Pulmonary artery endothelial cell (primary cell): ENCODE measurements around the gene XCL1. TPM values are rescaled to one million over a fixed set of nuclear protein-coding genes. Genes with fewer than 3 reads are reported as not detected.
"Not testable (repeated sequence)": the region's sequence is repeated elsewhere in the genome, so short reads cannot be mapped to it uniquely, and the experiment has no call there.

Experiments used
- DNase-seq: peaks from one replicate; pipeline ENCODE4 v3.0.0-alpha.2; 2011; ENCODE audit warnings: low read depth, low spot score
- total RNA-seq: library from RNA; depleted of rRNA; stranded (reverse); fragments of >200 nt; gene quantifications from 2 replicates; pipeline ENCODE4 v1.2.3, GENCODE V29; 2014

The XCL1 gene
- not detected in 2 replicates for total RNA-seq

GRCh38 chr1:168576245-168576688 lies at the start of gene XCL1:
TSS of gene XCL1 (plus strand) at chr1:168576605. CDS start at chr1:168576638, 33 bp downstream.
- not testable (repeated sequence) for DNase-seq

GRCh38 chr1:168529518-168529917 lies 46.9 kb upstream of the XCL1 start:
- no peak for DNase-seq

DNA sequence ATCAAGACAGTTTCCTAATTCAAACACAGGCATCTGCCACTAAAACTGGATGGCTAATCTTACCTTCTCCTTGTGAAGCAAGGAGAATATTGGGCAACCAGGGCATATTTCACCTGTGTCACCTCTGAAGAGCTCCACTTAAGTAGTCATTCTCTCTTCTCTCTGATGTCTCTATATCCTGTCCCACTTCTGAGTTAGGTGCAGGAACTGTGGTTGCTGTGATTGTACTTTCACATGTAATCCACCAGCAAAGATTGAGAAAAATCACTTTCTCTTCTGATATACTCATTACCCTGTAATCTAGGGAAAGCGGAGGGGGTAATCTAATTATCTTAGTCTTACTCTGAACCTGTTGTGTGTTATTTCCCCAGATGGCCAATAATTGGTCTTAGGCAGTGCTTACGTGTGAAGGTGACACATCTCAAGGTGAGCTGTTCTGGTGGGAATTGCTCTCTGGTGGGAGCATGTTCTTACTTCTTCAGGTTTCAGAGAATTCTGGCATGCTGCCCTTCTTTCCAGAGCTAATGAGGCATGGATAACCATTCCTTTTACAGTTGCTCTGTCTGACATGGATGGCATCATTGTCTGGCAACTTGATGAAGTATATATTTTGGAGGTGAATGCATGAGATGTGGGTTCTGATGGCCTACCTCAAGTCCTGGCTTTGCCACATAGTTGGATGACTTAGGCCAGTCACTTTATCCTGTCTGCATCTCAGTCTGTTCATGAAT lies 44.6 kb upstream of the XCL1 start:
- no peak for DNase-seq

DNA sequence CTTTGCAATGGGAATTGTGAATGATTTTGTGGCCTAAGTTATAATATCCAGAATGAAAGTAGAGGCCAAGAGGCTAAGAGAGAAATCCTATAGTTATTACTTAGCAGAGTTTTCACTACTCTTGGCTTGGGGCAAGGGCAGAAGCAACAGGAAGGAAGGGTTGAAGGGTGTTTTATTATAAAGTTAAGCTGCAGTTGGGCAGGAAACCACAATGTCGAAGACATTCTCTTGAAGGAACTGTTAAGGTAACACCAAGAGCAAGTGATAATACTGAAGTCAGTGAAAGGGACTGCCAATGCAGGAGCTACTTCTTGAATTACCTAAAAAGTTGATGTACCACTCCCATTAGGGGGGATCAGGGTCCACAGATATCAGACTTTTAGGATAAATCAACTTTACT lies 40.9 kb upstream of the XCL1 start:
- DNase-seq = no peak

- not testable (repeated sequence) for DNase-seq
These were observed 35.6 kb upstream of the XCL1 start for GRCh38 chr1:168540798-168541197.

DNA sequence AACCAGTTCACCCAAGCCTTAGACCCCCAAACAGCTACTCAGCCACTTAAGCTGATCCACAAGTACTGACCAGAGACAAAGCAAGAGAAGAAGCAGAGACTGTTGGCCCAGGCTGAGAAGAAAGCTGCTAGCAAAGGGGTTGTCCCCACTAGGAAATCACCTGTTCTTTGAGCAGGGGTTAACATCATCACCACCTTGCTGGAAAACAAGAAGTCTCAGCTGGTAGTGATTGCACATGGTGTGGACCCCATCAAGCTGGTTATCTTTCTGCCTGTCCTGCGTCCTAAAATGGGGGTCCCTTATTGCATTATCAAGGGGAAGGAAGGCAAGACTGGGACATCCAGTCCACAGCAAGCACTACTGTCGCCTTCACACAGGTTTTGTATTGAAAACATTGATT lies 33.4 kb upstream of the XCL1 start:
- DNase-seq = not testable (repeated sequence)

- not testable (repeated sequence) for DNase-seq
These were observed 32.4 kb upstream of the XCL1 start, which contains the start of gene XCL2 for GRCh38 chr1:168543840-168544498. TSS of gene XCL2 (minus strand) at chr1:168543997. CDS start at chr1:168543964, 33 bp downstream.

GRCh38 chr1:168545678-168546552 lies 30.5 kb upstream of the XCL1 start:
- DNase-seq = not testable (repeated sequence)

GRCh38 chr1:168546553-168546895 lies 29.9 kb upstream of the XCL1 start:
- DNase-seq = not testable (repeated sequence)

DNA sequence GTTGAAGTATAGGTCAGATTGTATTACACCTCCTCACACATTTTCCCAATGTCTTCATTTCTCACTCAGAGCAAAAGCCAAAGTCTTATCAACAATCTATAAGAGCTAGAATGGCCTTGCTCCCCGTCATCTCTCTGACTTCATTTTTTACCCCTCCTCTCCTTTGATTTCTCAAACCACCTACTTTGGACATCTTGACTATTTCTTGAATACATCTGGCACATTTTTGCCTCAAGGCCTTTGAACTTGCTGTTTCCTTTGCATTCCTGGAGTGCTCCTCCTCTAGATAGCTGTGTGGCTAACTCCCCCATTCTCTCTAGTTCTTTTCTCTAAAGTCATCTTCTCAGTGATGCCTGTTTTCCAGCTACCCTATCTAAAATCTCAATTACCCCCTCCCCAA lies 25.4 kb upstream of the XCL1 start:
- no peak for DNase-seq

DNA sequence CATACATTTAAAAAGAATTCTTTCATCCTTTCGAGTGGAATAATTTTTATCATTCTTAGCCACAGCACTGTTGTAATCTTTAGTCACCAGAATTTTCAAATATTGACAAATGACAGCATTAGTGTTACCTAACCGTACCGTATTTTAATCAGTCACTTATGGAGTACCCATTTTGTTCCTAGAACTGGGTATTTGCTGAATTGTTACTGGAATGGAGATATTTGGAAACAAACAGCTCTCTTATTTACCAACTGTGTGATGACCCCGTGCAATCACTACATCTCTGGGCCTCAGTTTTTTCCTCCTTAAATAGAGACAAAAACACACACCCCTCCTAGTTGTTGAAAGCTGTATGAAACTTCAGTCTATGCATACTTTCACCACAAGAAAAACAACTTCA lies 24.7 kb upstream of the XCL1 start:
- no peak for DNase-seq

GRCh38 chr1:168552961-168553360 lies 23.4 kb upstream of the XCL1 start:
- no peak for DNase-seq

DNA sequence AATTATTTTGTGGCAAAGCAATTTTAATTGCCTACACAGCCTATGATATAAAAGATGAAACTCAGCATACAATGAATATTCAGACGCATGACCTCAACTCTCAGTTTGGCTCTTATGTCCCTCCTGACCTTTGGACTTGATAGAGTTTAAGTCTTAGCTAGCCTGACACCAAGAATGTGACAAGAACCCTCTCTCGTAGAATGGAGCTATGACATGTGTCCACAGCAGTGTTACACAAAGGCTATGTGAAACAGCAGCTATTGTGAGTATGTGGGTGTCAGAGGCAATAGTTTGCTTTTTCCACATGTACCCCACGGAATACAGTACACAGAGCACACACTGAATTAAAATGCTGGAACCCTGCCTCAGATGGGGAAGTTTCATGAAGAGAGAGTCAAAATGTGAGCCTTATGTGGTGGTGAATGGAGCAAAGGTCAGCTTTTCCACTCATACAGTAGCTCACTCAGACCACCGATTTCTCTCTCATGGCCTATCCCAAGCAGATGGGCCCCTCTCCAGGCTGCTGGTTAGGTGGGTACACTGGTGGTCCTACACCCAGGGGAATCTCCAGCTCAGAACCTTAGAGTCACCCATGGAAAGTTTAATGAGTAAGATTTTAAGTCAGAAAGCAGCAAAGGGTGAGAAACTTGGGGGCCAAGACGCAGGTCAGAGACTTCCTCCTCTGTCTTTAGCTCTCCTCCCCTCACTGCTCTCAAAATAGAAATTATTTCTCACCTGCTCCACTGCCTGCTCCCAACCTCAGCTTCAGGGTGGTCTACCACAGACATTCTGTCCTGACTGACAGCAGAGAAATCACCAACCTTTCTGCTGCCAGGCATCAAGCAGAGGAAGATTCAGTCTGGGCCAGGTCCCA lies 22.5 kb upstream of the XCL1 start:
- no peak for DNase-seq

DNA sequence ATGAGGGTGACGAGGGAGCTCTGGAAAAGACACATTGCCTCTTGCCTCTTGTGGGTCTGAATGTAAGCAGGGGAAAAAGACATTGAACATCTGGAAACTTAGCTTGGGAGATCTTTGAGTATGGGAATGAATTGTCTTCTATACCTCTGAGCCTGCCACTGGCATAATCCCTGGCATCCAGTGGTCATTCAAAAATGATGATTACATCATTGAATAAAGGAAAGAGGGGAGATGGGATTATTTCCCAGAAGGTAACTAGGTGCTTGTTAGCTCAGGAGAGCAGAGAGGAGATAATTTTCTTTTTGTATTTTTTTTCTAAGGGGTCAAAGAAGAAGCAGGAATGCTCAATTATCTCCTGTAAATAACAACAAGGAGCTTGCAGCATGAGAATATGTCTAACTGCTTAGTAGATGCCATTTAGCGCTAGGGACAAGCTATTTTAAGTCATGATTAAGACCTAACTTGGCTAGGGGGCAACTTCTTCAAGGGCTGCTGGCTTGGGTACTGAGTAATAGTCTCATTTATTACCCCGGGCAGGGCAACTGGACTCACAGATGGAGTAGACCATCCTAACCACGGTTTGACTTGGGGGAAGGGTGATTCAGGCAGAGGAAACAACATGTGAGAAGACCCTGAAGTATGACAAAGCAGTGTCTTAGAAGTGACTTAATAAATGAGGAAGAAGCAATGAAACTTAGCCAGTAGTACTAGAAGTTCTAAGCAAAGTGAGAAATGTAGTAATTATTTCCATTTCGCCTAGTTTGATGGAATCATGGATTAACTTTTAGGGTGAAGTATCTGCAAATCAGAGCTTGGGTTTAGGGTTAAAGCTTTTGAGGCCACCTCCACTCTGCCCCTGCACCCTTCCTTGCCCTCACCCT lies 21.6 kb upstream of the XCL1 start:
- no peak for DNase-seq

GRCh38 chr1:168555508-168556046 lies 20.8 kb upstream of the XCL1 start:
- no peak for DNase-seq

- no peak for DNase-seq
These were observed 19.8 kb upstream of the XCL1 start for GRCh38 chr1:168556647-168557046.

DNA sequence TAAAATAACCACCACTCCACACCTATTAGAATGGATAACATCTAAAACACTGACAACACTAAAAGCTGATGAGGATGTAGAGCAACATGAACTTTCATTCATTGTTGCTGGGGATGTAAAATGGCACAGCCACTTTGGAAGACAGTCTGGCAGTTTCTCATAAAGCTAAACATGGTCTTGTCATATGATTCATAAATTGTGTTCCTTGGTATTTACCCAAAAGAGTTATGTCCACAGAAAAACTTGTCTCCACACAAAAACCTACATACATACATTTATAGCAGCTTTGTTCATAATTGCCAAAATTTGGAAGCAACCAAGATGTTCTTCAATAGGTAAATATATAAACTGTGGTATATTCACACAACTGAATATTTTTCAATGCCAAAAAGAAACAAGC lies 16.0 kb upstream of the XCL1 start:
- DNase-seq = no peak

DNA sequence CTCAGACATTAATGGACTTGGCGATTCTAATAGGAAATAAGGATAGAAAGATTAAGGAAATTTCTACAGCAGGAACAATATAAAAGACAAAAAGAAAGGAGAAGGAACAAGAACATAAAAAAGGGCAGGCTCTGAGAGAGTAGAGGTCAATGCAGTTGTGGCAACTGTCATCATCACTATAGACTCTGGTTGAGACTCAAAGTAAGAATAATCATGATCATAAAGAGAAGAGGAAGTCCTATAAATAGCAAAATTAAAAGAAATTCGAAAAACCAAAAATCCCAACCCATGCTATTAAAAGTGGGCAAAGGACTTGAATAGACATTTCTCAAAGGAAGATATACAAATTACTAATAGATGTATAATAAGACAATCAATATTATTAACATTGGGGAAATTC lies 14.4 kb upstream of the XCL1 start:
- no peak for DNase-seq

DNA sequence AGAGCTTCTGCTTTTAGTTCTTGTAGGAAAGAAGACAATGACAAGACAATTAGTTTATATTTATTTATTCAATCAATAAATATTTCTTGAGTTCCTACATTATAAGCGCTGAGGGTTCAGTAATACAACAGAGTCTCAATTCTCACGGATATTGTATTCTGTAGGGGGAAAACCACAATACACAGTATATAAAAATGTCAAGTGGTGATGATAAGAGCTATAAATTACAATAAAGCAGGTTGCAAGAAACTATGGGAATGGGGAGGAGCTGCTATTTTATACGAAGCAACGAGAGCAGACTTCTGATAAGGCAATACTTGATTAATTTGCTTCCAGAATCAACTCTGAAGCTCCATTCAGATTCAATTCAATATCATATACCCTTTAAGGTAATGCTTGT lies 10.6 kb upstream of the XCL1 start:
- no peak for DNase-seq

DNA sequence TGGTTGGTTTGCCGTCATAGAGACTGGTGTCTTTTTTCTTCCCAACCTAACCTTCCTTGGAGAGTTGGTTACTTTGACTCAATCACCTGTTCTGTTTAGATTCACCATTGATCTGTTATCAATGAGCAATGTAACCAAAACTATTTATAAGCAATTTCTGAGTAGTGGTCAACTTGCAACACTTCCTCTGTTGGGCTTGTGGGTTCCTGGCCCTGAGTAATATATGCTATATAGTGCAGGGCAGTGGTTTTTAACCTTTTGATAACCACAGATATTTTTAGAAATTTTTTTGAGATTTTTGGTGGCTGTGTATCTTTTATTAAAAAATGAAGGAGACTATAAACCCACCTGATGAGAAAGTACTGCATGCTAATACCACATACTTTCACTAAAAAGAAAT lies 9.4 kb upstream of the XCL1 start:
- no peak for DNase-seq
